WTC11 (cell line): ENCODE data around the gene CSE1L. TPM values are rescaled to one million over a fixed set of nuclear protein-coding genes. Genes with fewer than 3 reads are reported as not detected.
"Not testable (repeated sequence)": the region's sequence is repeated elsewhere in the genome, so short reads cannot be mapped to it uniquely, and the experiment has no call there.

Experiments
- ATAC-seq: fragments of 200-7000 bp; cut with Tn5 transposase; 2 replicates; pipeline ENCODE4 v1.10.0; 2021; ENCODE audit warnings: mild to moderate bottlenecking, moderate library complexity
- CTCF ChIA-PET: fragments of 300-600 bp; sonication (Branson Sonifier 250); formaldehyde crosslinking; loops from one replicate; lab custom pipeline; 2021; ENCODE audit warnings: antibody characterized with exemption; lab: Charles Lee
- POLR2A ChIA-PET: fragments of 350-600 bp; sonication (Branson Sonifier 250); formaldehyde crosslinking; loops from one replicate; lab custom pipeline; 2021; ENCODE audit warnings: antibody characterized with exemption; lab: Charles Lee
- DNase-seq: peaks from one replicate; pipeline ENCODE4 v3.0.0; 2021; ENCODE audit warnings: low spot score
- H3K27ac Mint-ChIP-seq: 2 replicates; pipeline ENCODE4 v1.8.0; 2021; ENCODE audit warnings: mixed read lengths
- H3K27me3 Mint-ChIP-seq: 2 replicates; pipeline ENCODE4 v1.8.0; 2021; ENCODE audit warnings: low read depth, mild to moderate bottlenecking, moderate library complexity, mixed read lengths
- H3K36me3 Mint-ChIP-seq: 2 replicates; pipeline ENCODE4 v1.8.0; 2021; ENCODE audit warnings: mixed read lengths
- H3K4me1 Mint-ChIP-seq: 2 replicates; pipeline ENCODE4 v1.8.0; 2022; ENCODE audit warnings: mixed read lengths
- H3K4me3 Mint-ChIP-seq: 2 replicates; pipeline ENCODE4 v1.8.0; 2021; ENCODE audit warnings: mild to moderate bottlenecking, moderate library complexity, mixed read lengths
- H3K9me3 Mint-ChIP-seq: 2 replicates; pipeline ENCODE4 v1.8.0; 2021; ENCODE audit warnings: mixed read lengths
- CBFB ChIP-seq: sonication (generic); formaldehyde crosslinking; IDR thresholded peaks from 2 replicates; pipeline ENCODE4 v1.8.1; 2022; ENCODE audit warnings: mild to moderate bottlenecking, low read depth, missing genetic modification reagents
- CREM ChIP-seq: sonication (generic); formaldehyde crosslinking; IDR thresholded peaks from 2 replicates; pipeline ENCODE4 v1.8.1; 2022; ENCODE audit warnings: mild to moderate bottlenecking, missing genetic modification reagents, moderate library complexity
- CTCF ChIP-seq: fragments of 200-600 bp; IDR thresholded peaks from 2 replicates; pipeline ENCODE4 v1.8.0; 2022; ENCODE audit warnings: antibody characterized with exemption
- E2F5 ChIP-seq: sonication (generic); formaldehyde crosslinking; IDR thresholded peaks from 2 replicates; pipeline ENCODE4 v1.8.1; 2022; ENCODE audit warnings: mild to moderate bottlenecking, moderate library complexity, missing genetic modification reagents
- ELF4 ChIP-seq: sonication (generic); formaldehyde crosslinking; IDR thresholded peaks from 2 replicates; pipeline ENCODE4 v1.8.1; 2022; ENCODE audit warnings: low read depth, mild to moderate bottlenecking, moderate library complexity, missing genetic modification reagents
- EMX1 ChIP-seq: fragments of 250-450 bp; sonication (Bioruptor Pico); IDR thresholded peaks from 2 replicates; pipeline ENCODE4 v1.8.0; 2021; ENCODE audit warnings: mild to moderate bottlenecking
- ESRRA ChIP-seq: sonication (generic); formaldehyde crosslinking; IDR thresholded peaks from 2 replicates; pipeline ENCODE4 v1.8.1; 2022; ENCODE audit warnings: mild to moderate bottlenecking, missing genetic modification reagents, borderline replicate concordance
- FOXK1 ChIP-seq: sonication (generic); formaldehyde crosslinking; IDR thresholded peaks from 2 replicates; pipeline ENCODE4 v1.8.0; 2022; ENCODE audit warnings: mild to moderate bottlenecking, moderate library complexity, missing genetic modification reagents
- FOXP1 ChIP-seq: sonication (generic); formaldehyde crosslinking; IDR thresholded peaks from 2 replicates; pipeline ENCODE4 v1.8.0; 2022; ENCODE audit warnings: missing genetic modification reagents, mild to moderate bottlenecking, moderate library complexity, borderline replicate concordance
- GABPB1 ChIP-seq: sonication (generic); formaldehyde crosslinking; IDR thresholded peaks from 2 replicates; pipeline ENCODE4 v1.8.1; 2023; ENCODE audit warnings: mild to moderate bottlenecking, missing genetic modification reagents
- MLX ChIP-seq: sonication (generic); formaldehyde crosslinking; IDR thresholded peaks from 2 replicates; pipeline ENCODE4 v1.8.1; 2023; ENCODE audit warnings: mild to moderate bottlenecking, missing genetic modification reagents, moderate library complexity
- MXD4 ChIP-seq: fragments of 250-450 bp; sonication (Bioruptor Pico); IDR thresholded peaks from 2 replicates; pipeline ENCODE4 v1.8.0; 2021; ENCODE audit warnings: mild to moderate bottlenecking, moderate library complexity, borderline replicate concordance
- NFATC4 ChIP-seq: fragments of 250-450 bp; sonication (Bioruptor Pico); IDR thresholded peaks from 2 replicates; pipeline ENCODE4 v1.9.0; 2021; ENCODE audit warnings: mild to moderate bottlenecking
- NR2C2 ChIP-seq: sonication (generic); formaldehyde crosslinking; IDR thresholded peaks from 2 replicates; pipeline ENCODE4 v1.8.0; 2022; ENCODE audit warnings: mild to moderate bottlenecking, missing genetic modification reagents
- OVOL2 ChIP-seq: fragments of 250-450 bp; sonication (Bioruptor Pico); IDR thresholded peaks from 2 replicates; pipeline ENCODE4 v1.9.0; 2021; ENCODE audit warnings: mild to moderate bottlenecking, borderline replicate concordance
- TCF7 ChIP-seq: sonication (generic); formaldehyde crosslinking; IDR thresholded peaks from 2 replicates; pipeline ENCODE4 v1.8.0; 2022; ENCODE audit warnings: mild to moderate bottlenecking, low read depth, missing genetic modification reagents, moderate library complexity
- ZMAT4 ChIP-seq: fragments of 250-450 bp; sonication (Bioruptor Pico); IDR thresholded peaks from 2 replicates; pipeline ENCODE4 v1.9.0; 2021; ENCODE audit warnings: mild to moderate bottlenecking
- ZNF121 ChIP-seq: sonication (generic); formaldehyde crosslinking; IDR thresholded peaks from 2 replicates; pipeline ENCODE4 v1.8.0; 2023; ENCODE audit warnings: missing genetic modification reagents
- ZNF423 ChIP-seq: fragments of 250-450 bp; sonication (Bioruptor Pico); IDR thresholded peaks from 2 replicates; pipeline ENCODE4 v2.1.2; 2022; ENCODE audit warnings: mild to moderate bottlenecking, moderate library complexity
- ZNF512 ChIP-seq: sonication (generic); formaldehyde crosslinking; IDR thresholded peaks from 2 replicates; pipeline ENCODE4 v1.8.1; 2022; ENCODE audit warnings: missing genetic modification reagents, borderline replicate concordance
- total RNA-seq: library from RNA; stranded (reverse); gene quantifications from 3 replicates; pipeline ENCODE4 v1.2.3, GENCODE V29; 2021

Gene CSE1L
- total RNA-seq, 1 experiment from 2014 or later, result 192 TPM

GRCh38 chr20:49133571-49133970 lies 87.5 kb downstream of the CSE1L start:
- ATAC-seq (peak; percentile 22; the same call in 1 of the 2 replicates), DNase-seq (no peak)
- H3K4me3 Mint-ChIP-seq, result no peak overlapping the region
- peak overlapping the region; percentile 81 for H3K27ac Mint-ChIP-seq
- CTCF ChIA-PET, result interaction anchor here (0.6 to 2.7 kb wide), 12 partner anchors 28 to 187 kb away, joined by 3 to 50 read pairs (median 6); partner anchors contain the start of gene DDX27
- H3K27me3 Mint-ChIP-seq, result no peaks in the 10 kb centered on the region
- POLR2A ChIA-PET, result interaction anchor here (0.6 kb wide), 1 partner anchor 85 kb away, joined by 3 read pairs; the partner anchor contains the start of gene DDX27
- H3K4me1 Mint-ChIP-seq, result peaks cover 5% of the 10 kb centered on the region
- H3K9me3 Mint-ChIP-seq, result no peaks in the 10 kb centered on the region
- H3K36me3 Mint-ChIP-seq, result peaks cover 30% of the 10 kb centered on the region
- no peak for TF ChIP-seq NR2C2 (CRISPR knock-in tag)
- TF ChIP-seq, all 79 proteins: peak for 0

GRCh38 chr20:49134797-49135196 lies 88.7 kb downstream of the CSE1L start:
- DNase-seq, H3K27me3 Mint-ChIP-seq, H3K27ac Mint-ChIP-seq, ATAC-seq, POLR2A ChIA-PET, H3K9me3 Mint-ChIP-seq, H3K4me3 Mint-ChIP-seq, H3K4me1 Mint-ChIP-seq: not testable (repeated sequence)
- peaks cover 30% of the 10 kb centered on the region for H3K36me3 Mint-ChIP-seq
- CTCF ChIA-PET, result interaction anchor here (2.7 kb wide), 1 partner anchor 82 kb away, joined by 50 read pairs; no protein-coding TSS in a partner anchor

GRCh38 chr20:49136817-49137571 lies 90.9 kb downstream of the CSE1L start:
- H3K36me3 Mint-ChIP-seq, result peaks cover 17% of the 10 kb centered on the region
- no peak overlapping the region for H3K4me3 Mint-ChIP-seq
- DNase-seq (no peak), ATAC-seq (no peak)
- peaks cover 5% of the 10 kb centered on the region for H3K4me1 Mint-ChIP-seq
- no peak overlapping the region for H3K27ac Mint-ChIP-seq
- H3K9me3 Mint-ChIP-seq, result no peaks in the 10 kb centered on the region
- ChIA-PET POLR2A (no interaction called here), CTCF (interaction anchor here (0.6 to 2.6 kb wide), 2 partner anchors 43 to 81 kb away, joined by 3 to 5 read pairs; no protein-coding TSS in a partner anchor)
- no peaks in the 10 kb centered on the region for H3K27me3 Mint-ChIP-seq
- TF ChIP-seq GABPB1 (0 out of 2 replicates have a peak, but pooled peaks have one; percentile 13), ELF4 (CRISPR knock-in tag) (no peak)

- no peak for ATAC-seq
- CTCF ChIA-PET, result interaction anchor here (0.7 kb wide), 1 partner anchor 79 kb away, joined by 3 read pairs; no protein-coding TSS in a partner anchor
These were observed 92.3 kb downstream of the CSE1L start for GRCh38 chr20:49138431-49138830.

GRCh38 chr20:49140411-49140810 lies 94.3 kb downstream of the CSE1L start:
- no peak overlapping the region for H3K4me3 Mint-ChIP-seq
- ATAC-seq, result no peak
- no peak overlapping the region for H3K27ac Mint-ChIP-seq
- ChIA-PET POLR2A (no interaction called here), CTCF (interaction anchor here (1.6 kb wide), 1 partner anchor 77 kb away, joined by 3 read pairs; no protein-coding TSS in a partner anchor)
- no peak for DNase-seq
- H3K36me3 Mint-ChIP-seq, result peaks cover 13% of the 10 kb centered on the region
- H3K4me1 Mint-ChIP-seq, result no peaks in the 10 kb centered on the region
- no peaks in the 10 kb centered on the region for H3K27me3 Mint-ChIP-seq
- no peaks in the 10 kb centered on the region for H3K9me3 Mint-ChIP-seq
- no peak for TF ChIP-seq E2F5 (CRISPR knock-in tag)
- TF ChIP-seq CTCF, result no peak
- no peak for TF ChIP-seq NFATC4 (CRISPR knock-in tag)
- TF ChIP-seq MLX (CRISPR knock-in tag), result no peak
- no peak for TF ChIP-seq CREM (CRISPR knock-in tag)
- TF ChIP-seq OVOL2 (CRISPR knock-in tag), result no peak
- no peak for TF ChIP-seq FOXK1
- no peak for TF ChIP-seq FOXP1
- TF ChIP-seq EMX1, result no peak
- TF ChIP-seq TCF7, result no peak

More at GRCh38 chr20:49138431-49138830, 92.3 kb downstream of the CSE1L start:
- H3K36me3 Mint-ChIP-seq, result peaks cover 11% of the 10 kb centered on the region
- no peaks in the 10 kb centered on the region for H3K27me3 Mint-ChIP-seq
- no peak for DNase-seq
- no peak overlapping the region for H3K27ac Mint-ChIP-seq
- H3K4me1 Mint-ChIP-seq, result peaks cover 3% of the 10 kb centered on the region
- TF ChIP-seq ZMAT4 (CRISPR knock-in tag) (no peak), ZNF121 (peak; percentile 51; the same call in 1 of the 2 replicates), MXD4 (CRISPR knock-in tag) (no peak), CBFB (CRISPR knock-in tag) (no peak), ZNF423 (no peak), ESRRA (CRISPR knock-in tag) (no peak), ZNF512 (CRISPR knock-in tag) (no peak)
- TF ChIP-seq, all 79 proteins: peak for 1
- Mint-ChIP-seq H3K9me3 (no peaks in the 10 kb centered on the region), H3K4me3 (no peak overlapping the region)
- POLR2A ChIA-PET, result interaction anchor here (0.7 to 0.9 kb wide), 2 partner anchors 13 to 117 kb away, joined by 4 read pairs; no protein-coding TSS in a partner anchor
